Prostate gland (tissue), 2 donors: ENCODE data around the gene SYTL5. TPM values are rescaled to one million over a fixed set of nuclear protein-coding genes. Genes with fewer than 3 reads are reported as not detected.

Experiments used
- DNase-seq: peaks from one replicate; pipeline ENCODE4 v3.0.0-alpha.2; 2019; ENCODE audit warnings: low spot score
- H3K27ac ChIP-seq, 2 donors: fragments of 200-600 bp; sonication (generic); 2 replicates each; pipeline ENCODE4 v1.5.1; 2017 to 2019
- H3K27me3 ChIP-seq: fragments of 200-600 bp; sonication (generic); replicated peaks from 2 replicates; pipeline ENCODE4 v1.5.1; 2019; ENCODE audit not compliant: insufficient read depth
- H3K36me3 ChIP-seq, 2 donors: fragments of 200-600 bp; sonication (generic); 1 replicate in 1 of 2; 2 replicates in 1 of 2; pipeline versions ENCODE4 v1.5.1 to v1.8.1; 2017 to 2019
- H3K4me1 ChIP-seq: fragments of 200-600 bp; sonication (generic); replicated peaks from 2 replicates; pipeline ENCODE4 v1.5.1; 2019
- H3K4me3 ChIP-seq, 2 donors: fragments of 200-600 bp; sonication (generic); 2 replicates each; pipeline ENCODE4 v1.5.1; 2017 to 2019
- H3K9me3 ChIP-seq: fragments of 200-600 bp; sonication (generic); 2 replicates; pipeline ENCODE4 v1.5.1; 2017
- CTCF ChIP-seq, 4 experiments: fragments of 200-600 bp in 2 of 4; fragments of 450-650 bp in 2 of 4; sonication (generic) in 2 of 4; IDR thresholded peaks; 1 replicate in 3 of 4; 2 replicates in 1 of 4; pipeline ENCODE4 v1.5.1; 2016 to 2019; ENCODE audit warnings: antibody characterized with exemption in 4 of 4, mild to moderate bottlenecking in 2 of 4, moderate library complexity in 2 of 4
- POLR2A ChIP-seq: fragments of 450-650 bp; IDR thresholded peaks from one replicate; pipeline ENCODE4 v1.6.1; 2016; ENCODE audit warnings: antibody characterized with exemption, mild to moderate bottlenecking
- POLR2AphosphoS5 ChIP-seq: sonication (generic); formaldehyde crosslinking; IDR thresholded peaks from one replicate; pipeline ENCODE4 v1.6.1; 2017; ENCODE audit warnings: antibody characterized with exemption
- WGBS: methylation state at CpG from one replicate; pipeline ENCODE4 v1.1.5; 2018; 5-methylcytosine and 5-hydroxymethylcytosine counted together
- intact Hi-C: fragments of 100-400 bp; cut with DNase I; formaldehyde crosslinking; loops from one replicate; pipeline ENCODE4 v1.14.2; 2022
- total RNA-seq, 2 donors: library from RNA; depleted of rRNA; stranded (reverse); fragments of >200 nt; gene quantifications; one replicate each; pipeline ENCODE4 v1.1.0, GENCODE V29; 2016

The SYTL5 gene
- total RNA-seq, 2 donors from 2014 or later, result 2.1 to 2.9 TPM

- intact Hi-C loops, result no loop called here
- no peaks in the 10 kb centered on the region for H3K9me3 ChIP-seq
- H3K36me3 ChIP-seq, result no peaks in the 10 kb centered on the region
- H3K27ac ChIP-seq, result no peak overlapping the region
- no peak for TF ChIP-seq POLR2A
- TF ChIP-seq CTCF (IDR thresholded peaks at IDR 0.05), result no peak
- no peak for TF ChIP-seq POLR2AphosphoS5
- no peak overlapping the region for H3K4me3 ChIP-seq
- no peaks in the 10 kb centered on the region for H3K27me3 ChIP-seq
- 90% methylated on average over 5 of the region's 5 CpGs for WGBS
- no peaks in the 10 kb centered on the region for H3K4me1 ChIP-seq
- no peak for DNase-seq
These were observed 145.1 kb downstream of the SYTL5 start for GRCh38 chrX:38151441-38151840.

- Histone ChIP-seq H3K27me3 (no peaks in the 10 kb centered on the region), H3K36me3 (no peaks in the 10 kb centered on the region), H3K9me3 (no peaks in the 10 kb centered on the region), H3K4me1 (no peaks in the 10 kb centered on the region), H3K27ac (no peak overlapping the region), H3K4me3 (no peak overlapping the region)
- DNase-seq, result no peak
- TF ChIP-seq POLR2A (no peak), POLR2AphosphoS5 (no peak), CTCF (IDR thresholded peaks at IDR 0.05) (no peak)
- WGBS, result 78% methylated on average over 5 of the region's 5 CpGs
- intact Hi-C loops, result no loop called here
These were observed 148.0 kb downstream of the SYTL5 start for GRCh38 chrX:38154340-38154739.

GRCh38 chrX:38154818-38155217 lies 148.5 kb downstream of the SYTL5 start:
- Histone ChIP-seq H3K4me3 (no peak overlapping the region), H3K27ac (no peak overlapping the region), H3K36me3 (no peaks in the 10 kb centered on the region), H3K4me1 (no peaks in the 10 kb centered on the region), H3K9me3 (no peaks in the 10 kb centered on the region), H3K27me3 (no peaks in the 10 kb centered on the region)
- TF ChIP-seq POLR2AphosphoS5 (no peak), CTCF (IDR thresholded peaks at IDR 0.05) (no peak), POLR2A (no peak)
- no peak for DNase-seq
- intact Hi-C loops, result no loop called here
- WGBS, result 57% methylated on average over 2 of the region's 2 CpGs

GRCh38 chrX:38156838-38157237 lies 150.5 kb downstream of the SYTL5 start:
- H3K4me1 ChIP-seq, result no peaks in the 10 kb centered on the region
- no peak overlapping the region for H3K4me3 ChIP-seq
- no peaks in the 10 kb centered on the region for H3K36me3 ChIP-seq
- intact Hi-C loops, result no loop called here
- DNase-seq, result no peak
- H3K27me3 ChIP-seq, result no peaks in the 10 kb centered on the region
- H3K27ac ChIP-seq, result no peak overlapping the region
- H3K9me3 ChIP-seq, result no peaks in the 10 kb centered on the region
- WGBS, result 78% methylated on average over 7 of the region's 7 CpGs
- TF ChIP-seq POLR2A (no peak), CTCF (IDR thresholded peaks at IDR 0.05) (no peak), POLR2AphosphoS5 (no peak)

GRCh38 chrX:38163193-38163592 lies 156.8 kb downstream of the SYTL5 start:
- intact Hi-C loops, result no loop called here

More at GRCh38 chrX:38163193-38163592, 156.8 kb downstream of the SYTL5 start:
- DNase-seq, result no peak
- TF ChIP-seq POLR2AphosphoS5 (no peak), POLR2A (no peak), CTCF (IDR thresholded peaks at IDR 0.05) (no peak)
- no peaks in the 10 kb centered on the region for H3K27me3 ChIP-seq
- no peak overlapping the region for H3K4me3 ChIP-seq
- H3K36me3 ChIP-seq, result no peaks in the 10 kb centered on the region
- H3K9me3 ChIP-seq, result no peaks in the 10 kb centered on the region
- no peak overlapping the region for H3K27ac ChIP-seq
- no peaks in the 10 kb centered on the region for H3K4me1 ChIP-seq
